Stomach (tissue), 9 donors: ENCODE results near the gene LIPF. TPM values are rescaled to one million over a fixed set of nuclear protein-coding genes. Genes with fewer than 3 reads are reported as not detected.
"Not testable (repeated sequence)": the region's sequence is repeated elsewhere in the genome, so short reads cannot be mapped to it uniquely, and the experiment has no call there.

Experiments
- DNase-seq, 2 donors: peaks; one replicate each; pipeline versions ENCODE4 v3.0.0 to v3.0.0-alpha.2; 2013 to 2019
- H3K27ac ChIP-seq, 5 donors: fragments of 200-600 bp in 4 of 5; sonication (generic) in 4 of 5; one replicate each; pipeline ENCODE4 v1.5.1; 2013 to 2019; ENCODE audit warnings: mild to moderate bottlenecking in 1 of 5, moderate library complexity in 1 of 5
- H3K27me3 ChIP-seq, 3 donors: fragments of 200-600 bp; sonication (generic); one replicate each; pipeline ENCODE4 v1.5.1; 2017 to 2019; ENCODE audit warnings: mixed run types in 1 of 3
- H3K36me3 ChIP-seq, 4 donors: fragments of 200-600 bp; sonication (generic); 1 replicate in 3 of 4; 2 replicates in 1 of 4; pipeline ENCODE4 v1.5.1; 2016 to 2019
- H3K4me1 ChIP-seq, 4 donors: fragments of 200-600 bp; sonication (generic); one replicate each; pipeline ENCODE4 v1.5.1; 2016 to 2019
- H3K4me3 ChIP-seq, 4 donors: fragments of 200-600 bp; sonication (generic) in 3 of 4; one replicate each; pipeline ENCODE4 v1.5.1; 2016 to 2019; ENCODE audit warnings: mild to moderate bottlenecking in 1 of 4
- H3K9me3 ChIP-seq, 4 donors: fragments of 200-600 bp; sonication (generic); one replicate each; pipeline ENCODE4 v1.5.1; 2016 to 2019
- CTCF ChIP-seq, 7 experiments: fragments of 450-650 bp in 4 of 7; fragments of 200-600 bp in 3 of 7; sonication (generic) in 3 of 7; IDR thresholded peaks; one replicate each; pipeline ENCODE4 v1.5.1; 2016 to 2019; ENCODE audit warnings: antibody characterized with exemption in 7 of 7, control low read depth in 2 of 7, mild to moderate bottlenecking in 1 of 7
- EP300 ChIP-seq: sonication (generic); formaldehyde crosslinking; IDR thresholded peaks from one replicate; pipeline ENCODE4 v1.6.1; 2017; ENCODE audit warnings: antibody characterized with exemption
- POLR2A ChIP-seq, 4 donors: fragments of 450-650 bp; IDR thresholded peaks; one replicate each; pipeline ENCODE4 v1.6.1; 2016; ENCODE audit warnings: antibody characterized with exemption in 4 of 4, control low read depth in 2 of 4, mild to moderate bottlenecking in 1 of 4, moderate library complexity in 1 of 4
- POLR2AphosphoS5 ChIP-seq, 3 donors: sonication (generic); formaldehyde crosslinking; IDR thresholded peaks; one replicate each; pipeline ENCODE4 v1.6.1; 2016; ENCODE audit warnings: antibody characterized with exemption in 3 of 3
- WGBS, 5 donors: extraction: QIAGEN DNeasy Blood & Tissue Kit in 3 of 5; methylation state at CpG; one replicate each; pipeline versions ENCODE4 v1.1.5 to v1.1.7; 2013 to 2018; 5-methylcytosine and 5-hydroxymethylcytosine counted together
- intact Hi-C: fragments of 100-400 bp; cut with DNase I; formaldehyde crosslinking; loops from one replicate; pipeline ENCODE4 v1.15.1; 2023; ENCODE audit warnings: low total_unique reads
- polyA plus RNA-seq, 3 donors: library from polyadenylated mRNA; stranded (reverse); fragments of 200-250 nt; gene quantifications; one replicate each; pipeline ENCODE4 v1.2.3, GENCODE V29; 2013
- total RNA-seq, 5 donors: library from RNA; depleted of rRNA; stranded (reverse); fragments of >200 nt; gene quantifications; one replicate each; pipeline versions ENCODE4 v1.1.0 to v1.2.3, GENCODE V29; 2014 to 2016
- donor health status: healthy with polysubstance abuse.
- donor health status: Bipolar disorder and iron deficiency.
- donor health status: healthy.

LIPF gene
- total and polyA plus RNA-seq, 8 donors: 201 to 36,465 (median 14,877) TPM

- DNase-seq: no peak
- H3K4me3 ChIP-seq: no peak overlapping the region
- H3K27me3 ChIP-seq: no peaks in the 10 kb centered on the region
- no peaks in the 10 kb centered on the region for H3K36me3 ChIP-seq
- peaks cover 0 to 20% (median 0%) of the 10 kb centered on the region in 4 donors for H3K4me1 ChIP-seq
- H3K9me3 ChIP-seq: no peaks in the 10 kb centered on the region
- intact Hi-C loops: no loop called here
- TF ChIP-seq CTCF (IDR thresholded peaks at IDR 0.05): no peak
- no peak for TF ChIP-seq POLR2A (IDR thresholded peaks at IDR 0.05)
- TF ChIP-seq EP300: no peak
- peak overlapping the region in 4 of 5 donors; percentile 21 to 49 (median 46) for H3K27ac ChIP-seq
- 8 to 33% (median 20%) methylated on average over 3 of the region's 3 CpGs for WGBS, 5 donors
These were observed 3.7 kb upstream of the LIPF start for GRCh38 chr10:88660598-88660884.

- DNase-seq: no peak
- Histone ChIP-seq H3K4me3 (no peak overlapping the region), H3K27me3 (no peaks in the 10 kb centered on the region), H3K27ac (peak overlapping the region; percentile 21 to 49 (median 48)), H3K9me3 (no peaks in the 10 kb centered on the region), H3K4me1 (peaks cover 0 to 16% (median 0%) of the 10 kb centered on the region in 4 donors), H3K36me3 (no peaks in the 10 kb centered on the region)
- intact Hi-C loops: no loop called here
- no peak for TF ChIP-seq POLR2AphosphoS5 (IDR thresholded peaks at IDR 0.05)
- TF ChIP-seq POLR2A (IDR thresholded peaks at IDR 0.05): no peak
- no peak for TF ChIP-seq EP300
- no peak for TF ChIP-seq CTCF (IDR thresholded peaks at IDR 0.05)
These were observed 3.2 kb upstream of the LIPF start for GRCh38 chr10:88661018-88661417.

- no peaks in the 10 kb centered on the region for H3K27me3 ChIP-seq
- H3K27ac ChIP-seq: peak overlapping the region in 1 of 5 donors; percentile 48
- intact Hi-C loops: no loop called here
- TF ChIP-seq CTCF (IDR thresholded peaks at IDR 0.05) (no peak), POLR2AphosphoS5 (IDR thresholded peaks at IDR 0.05) (no peak), POLR2A (IDR thresholded peaks at IDR 0.05) (no peak), EP300 (no peak)
- no peak for DNase-seq
- peaks cover 0 to 13% (median 0%) of the 10 kb centered on the region in 4 donors for H3K4me1 ChIP-seq
- no peak overlapping the region for H3K4me3 ChIP-seq
- no peaks in the 10 kb centered on the region for H3K36me3 ChIP-seq
- H3K9me3 ChIP-seq: no peaks in the 10 kb centered on the region
These were observed 2.7 kb upstream of the LIPF start for GRCh38 chr10:88661577-88661976.

GRCh38 chr10:88663153-88663552, 1.1 kb upstream of the LIPF start:
- H3K36me3 ChIP-seq, DNase-seq, H3K27me3 ChIP-seq, H3K4me3 ChIP-seq, intact Hi-C loops, H3K9me3 ChIP-seq: not testable (repeated sequence)
- 90 to 95% (median 91%) methylated on average over 2 of the region's 2 CpGs for WGBS, 5 donors
- Histone ChIP-seq H3K27ac (peak overlapping the region in 1 of 5 donors; percentile 22), H3K4me1 (peaks cover 0 to 13% (median 0%) of the 10 kb centered on the region in 4 donors)

- no peaks in the 10 kb centered on the region for H3K27me3 ChIP-seq
- no peaks in the 10 kb centered on the region for H3K4me1 ChIP-seq
- intact Hi-C loops: no loop called here
- no peak for DNase-seq
- no peaks in the 10 kb centered on the region for H3K9me3 ChIP-seq
- WGBS, 5 donors: 27 to 58% (median 36%) methylated on average over 1 of the region's 1 CpG
- peak overlapping the region in 3 of 5 donors; percentile 11 to 48 (median 42) for H3K27ac ChIP-seq
- TF ChIP-seq POLR2A (IDR thresholded peaks at IDR 0.05) (no peak), CTCF (IDR thresholded peaks at IDR 0.05) (no peak), EP300 (no peak), POLR2AphosphoS5 (IDR thresholded peaks at IDR 0.05) (no peak)
- no peaks in the 10 kb centered on the region for H3K36me3 ChIP-seq
- H3K4me3 ChIP-seq: no peak overlapping the region
These were observed 4.2 kb downstream of the LIPF start for GRCh38 chr10:88668465-88668864.
